H9 (cell line): ENCODE measurements around the gene ANO2. TPM values are rescaled to one million over a fixed set of nuclear protein-coding genes. Genes with fewer than 3 reads are reported as not detected.

ENCODE experiments used
- DNase-seq: peaks from one replicate; pipeline ENCODE4 v3.0.0-alpha.2; 2017
- H2AFZ ChIP-seq: one replicate; pipeline ENCODE4 v1.6.1; 2013; ENCODE audit warnings: mild to moderate bottlenecking, low read length, control low read depth, moderate library complexity
- H2AK5ac ChIP-seq: 2 replicates; pipeline ENCODE4 v1.6.1; 2013; ENCODE audit warnings: low read length, control low read depth, mixed read lengths; ENCODE audit not compliant: insufficient read length
- H2BK120ac ChIP-seq: one replicate; pipeline ENCODE4 v1.6.1; 2013; ENCODE audit warnings: low read depth, mild to moderate bottlenecking, low read length, control low read depth, inconsistent platforms; ENCODE audit not compliant: poor library complexity, severe bottlenecking
- H2BK12ac ChIP-seq: 2 replicates; pipeline ENCODE4 v1.6.1; 2013; ENCODE audit warnings: low read length, control low read depth, mixed read lengths, low read depth; ENCODE audit not compliant: insufficient read length
- H2BK15ac ChIP-seq: 2 replicates; pipeline ENCODE4 v1.6.1; 2013; ENCODE audit warnings: low read depth, low read length, control low read depth
- H2BK20ac ChIP-seq: one replicate; pipeline ENCODE4 v1.6.1; 2013; ENCODE audit warnings: low read depth, mild to moderate bottlenecking, low read length, control low read depth, inconsistent platforms; ENCODE audit not compliant: poor library complexity, severe bottlenecking
- H2BK5ac ChIP-seq: 2 replicates; pipeline ENCODE4 v1.6.1; 2013; ENCODE audit warnings: low read length, control low read depth, mixed read lengths; ENCODE audit not compliant: insufficient read length
- H3K14ac ChIP-seq: 2 replicates; pipeline ENCODE4 v1.6.1; 2013; ENCODE audit warnings: low read length, control low read depth; ENCODE audit not compliant: insufficient read depth
- H3K18ac ChIP-seq: 2 replicates; pipeline ENCODE4 v1.6.1; 2013; ENCODE audit warnings: low read depth, mild to moderate bottlenecking, mixed read lengths, low read length, control low read depth; ENCODE audit not compliant: insufficient read length
- H3K23ac ChIP-seq: 2 replicates; pipeline ENCODE4 v1.6.1; 2013; ENCODE audit warnings: low read length, control low read depth, mixed read lengths, low read depth; ENCODE audit not compliant: insufficient read length
- H3K23me2 ChIP-seq: 2 replicates; pipeline ENCODE4 v1.6.1; 2013; ENCODE audit warnings: low read depth, mild to moderate bottlenecking, mixed read lengths, low read length, control low read depth; ENCODE audit not compliant: insufficient read length, poor library complexity, severe bottlenecking
- H3K27ac ChIP-seq: 2 replicates; pipeline ENCODE4 v1.5.1; 2013; ENCODE audit warnings: low read length, control low read depth, mixed read lengths, low read depth; ENCODE audit not compliant: insufficient read length
- H3K27me3 ChIP-seq: 2 replicates; pipeline ENCODE4 v1.6.1; 2013; ENCODE audit warnings: low read length, control low read depth, inconsistent platforms; ENCODE audit not compliant: insufficient read depth
- H3K4ac ChIP-seq: 2 replicates; pipeline ENCODE4 v1.6.1; 2013; ENCODE audit warnings: low read depth, mild to moderate bottlenecking, control low read depth, inconsistent platforms, low read length, moderate library complexity
- H3K4me1 ChIP-seq: 2 replicates; pipeline ENCODE4 v1.6.1; 2013; ENCODE audit warnings: low read length, control low read depth, inconsistent platforms; ENCODE audit not compliant: insufficient read depth
- H3K4me2 ChIP-seq: 2 replicates; pipeline ENCODE4 v1.6.1; 2013; ENCODE audit warnings: low read length, control low read depth, mixed read lengths; ENCODE audit not compliant: insufficient read length, insufficient read depth
- H3K56ac ChIP-seq: 2 replicates; pipeline ENCODE4 v1.6.1; 2013; ENCODE audit warnings: low read depth, mild to moderate bottlenecking, mixed read lengths, low read length, control low read depth; ENCODE audit not compliant: insufficient read length
- H3K79me1 ChIP-seq: 2 replicates; pipeline ENCODE4 v1.6.1; 2013; ENCODE audit warnings: low read depth, mild to moderate bottlenecking, moderate library complexity, low read length, control low read depth, inconsistent platforms; ENCODE audit not compliant: insufficient read depth, poor library complexity, severe bottlenecking
- H3K79me2 ChIP-seq: 2 replicates; pipeline ENCODE4 v1.6.1; 2013; ENCODE audit warnings: low read length, control low read depth, inconsistent platforms; ENCODE audit not compliant: insufficient read depth
- H3K9ac ChIP-seq: 2 replicates; pipeline ENCODE4 v1.6.1; 2013; ENCODE audit warnings: low read length, control low read depth, mixed read lengths; ENCODE audit not compliant: insufficient read length; ENCODE audit errors: extremely low read depth
- H3K9me3 ChIP-seq: one replicate; pipeline ENCODE4 v1.6.1; 2013; ENCODE audit warnings: low read depth, low read length, inconsistent platforms; ENCODE audit not compliant: control insufficient read depth
- H3T11ph ChIP-seq: one replicate; pipeline ENCODE4 v1.6.1; 2013; ENCODE audit warnings: mild to moderate bottlenecking, low read length, control low read depth, inconsistent platforms
- H4K20me1 ChIP-seq: one replicate; pipeline ENCODE4 v1.6.1; 2013; ENCODE audit not compliant: control insufficient read depth, insufficient read length, insufficient read depth
- H4K5ac ChIP-seq: 2 replicates; pipeline ENCODE4 v1.6.1; 2013; ENCODE audit warnings: low read depth, mild to moderate bottlenecking, mixed read lengths, low read length, control low read depth; ENCODE audit not compliant: insufficient read length
- H4K8ac ChIP-seq: replicated peaks from 2 replicates; pipeline ENCODE4 v1.6.1; 2013; ENCODE audit warnings: low read length, control low read depth, mixed read lengths, low read depth; ENCODE audit not compliant: insufficient read length
- H4K91ac ChIP-seq: 2 replicates; pipeline ENCODE4 v1.6.1; 2013; ENCODE audit warnings: low read depth, mild to moderate bottlenecking, moderate library complexity, mixed read lengths, low read length, control low read depth; ENCODE audit not compliant: insufficient read length
- H3K27ac Mint-ChIP-seq, 3 experiments: 2 replicates in 2 of 3; 3 replicates in 1 of 3; pipeline ENCODE4 v1.8.0; 2020 to 2021; ENCODE audit warnings: mixed read lengths in 3 of 3, mild to moderate bottlenecking in 1 of 3, moderate library complexity in 1 of 3
- H3K27me3 Mint-ChIP-seq: 2 replicates; pipeline ENCODE4 v1.8.0; 2021; ENCODE audit warnings: low read depth, mild to moderate bottlenecking, moderate library complexity, mixed read lengths
- H3K36me3 Mint-ChIP-seq, 3 experiments: 2 replicates in 2 of 3; 3 replicates in 1 of 3; pipeline ENCODE4 v1.8.0; 2020 to 2021; ENCODE audit warnings: low read depth in 3 of 3, mixed read lengths in 3 of 3; ENCODE audit not compliant: insufficient read depth in 1 of 3
- H3K4me1 Mint-ChIP-seq, 2 experiments: 2 replicates each; pipeline ENCODE4 v1.8.0; 2020; ENCODE audit warnings: mixed read lengths in 2 of 2
- H3K4me3 Mint-ChIP-seq, 2 experiments: 2 replicates in 1 of 2; 3 replicates in 1 of 2; pipeline ENCODE4 v1.8.0; 2020 to 2021; ENCODE audit warnings: mild to moderate bottlenecking in 2 of 2, mixed read lengths in 2 of 2, moderate library complexity in 1 of 2
- H3K9me3 Mint-ChIP-seq, 2 experiments: 2 replicates in 1 of 2; 3 replicates in 1 of 2; pipeline ENCODE4 v1.8.0; 2020; ENCODE audit warnings: mild to moderate bottlenecking in 2 of 2, mixed read lengths in 2 of 2, moderate library complexity in 1 of 2
- CTCF ChIP-seq: fragments of 200-600 bp; sonication (generic); conservative IDR thresholded peaks from 3 replicates; pipeline ENCODE4 v1.8.0; 2021; ENCODE audit warnings: antibody characterized with exemption, mild to moderate bottlenecking
- WGBS: extraction: QIAGEN DNeasy Blood & Tissue Kit; methylation state at CpG from one replicate; pipeline ENCODE4 v1.1.7; 2013; ENCODE audit warnings: missing lambda C conversion rate, low lambda C conversion rate, mixed read lengths; ENCODE audit not compliant: insufficient read length; ENCODE audit errors: extremely low coverage; 5-methylcytosine and 5-hydroxymethylcytosine counted together
- total RNA-seq: library from RNA; stranded (reverse); gene quantifications from 2 replicates; pipeline ENCODE4 v1.2.1, GENCODE V29; 2021

The ANO2 gene
- total RNA-seq, 1 experiment from 2014 or later: 3.8 TPM

GRCh38 chr12:5807514-5808219 lies 137.4 kb downstream of the ANO2 start:
- Histone ChIP-seq H4K5ac (no peak overlapping the region), H3K9me3 (no peaks in the 10 kb centered on the region), H2BK5ac (no peak overlapping the region), H4K91ac (no peak overlapping the region), H2BK15ac (no peak overlapping the region), H2AK5ac (no peak overlapping the region), H3K27me3 (no peaks in the 10 kb centered on the region), H2BK20ac (no peak overlapping the region), H2AFZ (no peak overlapping the region), H2BK12ac (no peak overlapping the region), H4K20me1 (no peaks in the 10 kb centered on the region), H3K56ac (no peak overlapping the region), H3K27ac (no peak overlapping the region), H3K9ac (no peak overlapping the region), H3K79me2 (no peaks in the 10 kb centered on the region), H3K4me1 (no peaks in the 10 kb centered on the region), H3K14ac (no peak overlapping the region), H3K18ac (no peak overlapping the region), H3T11ph (no peak overlapping the region), H2BK120ac (no peak overlapping the region), H3K23me2 (no peaks in the 10 kb centered on the region), H3K79me1 (no peaks in the 10 kb centered on the region), H3K4ac (no peak overlapping the region), H4K8ac (no peak overlapping the region), H3K4me2 (no peak overlapping the region), H3K23ac (no peak overlapping the region)
- Mint-ChIP-seq H3K4me3 (no peak overlapping the region), H3K27ac (no peak overlapping the region), H3K27me3 (peaks cover 5% of the 10 kb centered on the region), H3K4me1 (peaks cover 13 to 15% of the 10 kb centered on the region in 2 experiments), H3K36me3 (no peaks in the 10 kb centered on the region), H3K9me3 (no peaks in the 10 kb centered on the region)
- WGBS: no CpG with 5 or more reads among the region's 8 CpGs
- TF ChIP-seq CTCF: no peak
- DNase-seq: no peak
